ENCODE data around the gene BLOC1S2. TPM values are rescaled to one million over a fixed set of nuclear protein-coding genes. Genes with fewer than 3 reads are reported as not detected.
"Not testable (repeated sequence)": the region's sequence is repeated elsewhere in the genome, so short reads cannot be mapped to it uniquely, and the experiment has no call there.

BLOC1S2 gene
- total RNA-seq, 1 experiment from 2014 or later = 69.8 TPM

DNA sequence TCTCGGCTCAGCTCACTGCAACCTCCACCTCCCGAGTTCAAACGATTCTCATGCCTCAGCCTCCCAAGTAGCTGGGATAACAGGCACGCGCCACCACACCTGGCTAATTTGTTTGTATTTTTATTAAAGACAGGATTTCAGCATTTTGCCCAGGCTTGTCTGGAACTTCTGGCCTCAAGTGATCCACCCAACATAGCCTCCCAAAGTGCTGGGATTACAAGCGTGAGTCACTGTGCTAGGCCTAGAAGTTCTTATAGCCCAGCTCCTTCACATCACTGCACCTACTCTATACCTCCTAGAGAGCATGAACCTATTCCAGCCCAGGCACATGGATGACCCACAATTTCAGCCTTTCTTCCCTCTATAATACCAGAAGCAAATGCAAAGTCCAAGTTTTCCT, 1.3 kb upstream of the BLOC1S2 start:
- no peak for TF ChIP-seq CTCF (conservative IDR thresholded peaks at IDR 0.05)

DNA sequence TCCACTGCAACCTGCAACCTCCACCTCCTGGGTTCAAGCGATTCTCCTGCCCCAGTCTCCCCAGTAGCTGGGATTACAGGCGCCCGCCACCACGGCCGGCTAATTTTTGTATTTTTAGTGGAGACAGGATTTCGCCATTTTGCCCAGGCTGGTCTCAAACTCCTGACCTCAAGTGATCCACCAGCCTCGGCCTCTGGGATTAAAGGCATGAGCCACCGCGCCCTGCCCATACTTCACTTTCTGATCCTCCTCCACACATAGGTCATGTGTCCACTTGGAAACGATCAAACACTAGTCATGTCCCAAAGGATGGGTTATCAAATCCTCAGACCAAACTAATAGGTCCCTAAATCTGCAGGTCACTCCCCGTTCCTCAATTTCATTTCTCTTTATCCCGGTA, 1.2 kb downstream of the BLOC1S2 start:
- H3K79me1 ChIP-seq (ENCODE audit: insufficient read depth, low read depth, low read length, poor library complexity, severe bottlenecking); H3K56ac ChIP-seq (ENCODE audit: insufficient read length, low read depth, low read length); H3K9me3 ChIP-seq (ENCODE audit: control insufficient read depth, low read depth, low read length); H4K20me1 ChIP-seq (ENCODE audit: control insufficient read depth, insufficient read depth, insufficient read length); H3K4me1 ChIP-seq (ENCODE audit: insufficient read depth, low read length); H3K23ac ChIP-seq (ENCODE audit: insufficient read length, low read depth, low read length); H3K27me3 Mint-ChIP-seq (ENCODE audit: low read depth); H3K9me3 Mint-ChIP-seq; H3K18ac ChIP-seq (ENCODE audit: insufficient read length, low read depth, low read length); H3T11ph ChIP-seq (ENCODE audit: low read length); H4K8ac ChIP-seq (replicated peaks; ENCODE audit: insufficient read length, low read depth, low read length); H2BK120ac ChIP-seq (ENCODE audit: low read depth, low read length, poor library complexity, severe bottlenecking); H2AFZ ChIP-seq (ENCODE audit: low read length); H2BK12ac ChIP-seq (ENCODE audit: insufficient read length, low read depth, low read length); H3K27me3 ChIP-seq (ENCODE audit: insufficient read depth, low read length); H3K14ac ChIP-seq (ENCODE audit: insufficient read depth, low read length); H3K79me2 ChIP-seq (ENCODE audit: insufficient read depth, low read length); H2BK20ac ChIP-seq (ENCODE audit: low read depth, low read length, poor library complexity, severe bottlenecking); H3K27ac ChIP-seq (ENCODE audit: insufficient read length, low read depth, low read length); H4K91ac ChIP-seq (ENCODE audit: insufficient read length, low read depth, low read length); H2BK15ac ChIP-seq (ENCODE audit: low read depth, low read length); H4K5ac ChIP-seq (ENCODE audit: insufficient read length, low read depth, low read length); H2AK5ac ChIP-seq (ENCODE audit: insufficient read length, low read length); H2BK5ac ChIP-seq (ENCODE audit: insufficient read length, low read length); H3K4ac ChIP-seq (ENCODE audit: low read depth, low read length); DNase-seq: not testable (repeated sequence)
- peak overlapping the region in 2 of 3 experiments; percentile 89 to 92; a peak in 3 of 7 replicates for H3K27ac Mint-ChIP-seq
- peak overlapping the region; percentile 40 for H3K9ac ChIP-seq (ENCODE audit: extremely low read depth, insufficient read length, low read length)
- H3K36me3 Mint-ChIP-seq (ENCODE audit: insufficient read depth in 1 of 3, low read depth in 3 of 3) = peaks cover 7 to 18% (median 18%) of the 10 kb centered on the region in 3 experiments
- WGBS (ENCODE audit: extremely low coverage, insufficient read length, low lambda C conversion rate) = no CpG with 5 or more reads among the region's 12 CpGs
- H3K23me2 ChIP-seq (ENCODE audit: insufficient read length, low read depth, low read length, poor library complexity, severe bottlenecking) = peaks cover 13% of the 10 kb centered on the region
- peaks cover 14 to 16% of the 10 kb centered on the region in 2 experiments for H3K4me1 Mint-ChIP-seq
- peak overlapping the region; percentile 92 to 98 for H3K4me3 Mint-ChIP-seq
- peak overlapping the region; percentile 75 for H3K4me2 ChIP-seq (ENCODE audit: insufficient read depth, insufficient read length, low read length)

More for the DNA sequence above, 1.3 kb upstream of the BLOC1S2 start:
- Histone ChIP-seq H3K4me2 (ENCODE audit: insufficient read depth, insufficient read length, low read length) (no peak overlapping the region), H2BK12ac (ENCODE audit: insufficient read length, low read depth, low read length) (no peak overlapping the region), H4K5ac (ENCODE audit: insufficient read length, low read depth, low read length) (no peak overlapping the region), H4K20me1 (ENCODE audit: control insufficient read depth, insufficient read depth, insufficient read length) (no peaks in the 10 kb centered on the region), H3K56ac (ENCODE audit: insufficient read length, low read depth, low read length) (no peak overlapping the region), H3K23ac (ENCODE audit: insufficient read length, low read depth, low read length) (no peak overlapping the region), H3K79me2 (ENCODE audit: insufficient read depth, low read length) (peaks cover 8% of the 10 kb centered on the region; the same call in 1 of the 2 replicates), H2AFZ (ENCODE audit: low read length) (no peak overlapping the region), H2BK5ac (ENCODE audit: insufficient read length, low read length) (no peak overlapping the region), H3K23me2 (ENCODE audit: insufficient read length, low read depth, low read length, poor library complexity, severe bottlenecking) (peaks cover 13% of the 10 kb centered on the region), H3K4ac (ENCODE audit: low read depth, low read length) (no peak overlapping the region), H3K9me3 (ENCODE audit: control insufficient read depth, low read depth, low read length) (no peaks in the 10 kb centered on the region), H2AK5ac (ENCODE audit: insufficient read length, low read length) (no peak overlapping the region), H4K8ac (replicated peaks; ENCODE audit: insufficient read length, low read depth, low read length) (no peak overlapping the region), H3K14ac (ENCODE audit: insufficient read depth, low read length) (no peak overlapping the region), H2BK20ac (ENCODE audit: low read depth, low read length, poor library complexity, severe bottlenecking) (no peak overlapping the region), H2BK15ac (ENCODE audit: low read depth, low read length) (no peak overlapping the region), H3K27ac (ENCODE audit: insufficient read length, low read depth, low read length) (no peak overlapping the region), H3K9ac (ENCODE audit: extremely low read depth, insufficient read length, low read length) (no peak overlapping the region), H3K18ac (ENCODE audit: insufficient read length, low read depth, low read length) (no peak overlapping the region), H3K4me1 (ENCODE audit: insufficient read depth, low read length) (no peaks in the 10 kb centered on the region; the same call in 1 of the 2 replicates), H3K27me3 (ENCODE audit: insufficient read depth, low read length) (no peaks in the 10 kb centered on the region), H4K91ac (ENCODE audit: insufficient read length, low read depth, low read length) (no peak overlapping the region), H2BK120ac (ENCODE audit: low read depth, low read length, poor library complexity, severe bottlenecking) (no peak overlapping the region), H3K79me1 (ENCODE audit: insufficient read depth, low read depth, low read length, poor library complexity, severe bottlenecking) (no peaks in the 10 kb centered on the region), H3T11ph (ENCODE audit: low read length) (no peak overlapping the region)
- Mint-ChIP-seq H3K4me3 (peak overlapping the region in 1 of 2 experiments; percentile 24; a peak in 1 of 5 replicates), H3K4me1 (peaks cover 14 to 25% of the 10 kb centered on the region in 2 experiments), H3K9me3 (no peaks in the 10 kb centered on the region), H3K27ac (no peak overlapping the region), H3K27me3 (ENCODE audit: low read depth) (peaks cover 12% of the 10 kb centered on the region), H3K36me3 (ENCODE audit: insufficient read depth in 1 of 3, low read depth in 3 of 3) (peaks cover 0 to 10% (median 10%) of the 10 kb centered on the region in 3 experiments; a peak in 5 of 7 replicates)
- WGBS (ENCODE audit: extremely low coverage, insufficient read length, low lambda C conversion rate) = no CpG with 5 or more reads among the region's 6 CpGs
- no peak for DNase-seq

Measured in H9 (cell line).